ENCODE data around the gene MFAP4.

The MFAP4 gene

GRCh38 chr17:19386051-19386929, 700 bp downstream of the MFAP4 start:
- DNase-seq, result peak; percentile 59

GRCh38 chr17:19385521-19385983, 1.4 kb downstream of the MFAP4 start:
- no peak for DNase-seq

- DNase-seq, result peak; percentile 68
Observed at GRCh38 chr17:19384723-19385391, 2.1 kb downstream of the MFAP4 start.

- no peak for DNase-seq
Observed at GRCh38 chr17:19383681-19384470, 3.1 kb downstream of the MFAP4 start.

GRCh38 chr17:19382531-19383444, 4.2 kb downstream of the MFAP4 start:
- no peak for DNase-seq

GRCh38 chr17:19381741-19382444, 5.1 kb downstream of the MFAP4 start:
- DNase-seq, result no peak

- no peak for DNase-seq
Observed at GRCh38 chr17:19381361-19381740, 5.6 kb downstream of the MFAP4 start.

- DNase-seq, result no peak
Observed at GRCh38 chr17:19380481-19381301, 6.3 kb downstream of the MFAP4 start.

GRCh38 chr17:19379361-19380065, 7.5 kb downstream of the MFAP4 start:
- DNase-seq, result no peak

GRCh38 chr17:19378416-19379360, 8.3 kb downstream of the MFAP4 start, which contains the start of gene MAPK7:
MAPK7 (plus strand) TSS chr17:19378498; CDS start chr17:19378901, 403 bp downstream.
- DNase-seq, result no peak

GRCh38 chr17:19377602-19378415, 9.2 kb downstream of the MFAP4 start:
- peak; percentile 100 for DNase-seq

- DNase-seq, result no peak
Observed at GRCh38 chr17:19376811-19377210, 10.2 kb downstream of the MFAP4 start.

- DNase-seq, result no peak
Observed at GRCh38 chr17:19375732-19376131, 11.3 kb downstream of the MFAP4 start.

- DNase-seq, result no peak
Observed at GRCh38 chr17:19374136-19374535, 12.9 kb downstream of the MFAP4 start.

- DNase-seq, result no peak
Observed at GRCh38 chr17:19372866-19373504, 14.0 kb downstream of the MFAP4 start.

- DNase-seq, result no peak
Observed at GRCh38 chr17:19372439-19372838, 14.6 kb downstream of the MFAP4 start.

GRCh38 chr17:19372011-19372370, 15.0 kb downstream of the MFAP4 start:
- no peak for DNase-seq

Measured in right kidney (tissue), 1 donor.